HepG2 (cell line): ENCODE results near the gene ALDH3A2. TPM values are rescaled to one million over a fixed set of nuclear protein-coding genes. Genes with fewer than 3 reads are reported as not detected.
A peak's percentile ranks its signal among the peaks of the same experiment; 100 is the strongest.

Source experiments
- ATF1 ChIP-seq: IDR thresholded peaks from 2 replicates; pipeline ENCODE4 v1.6.1; 2016; ENCODE audit warnings: mild to moderate bottlenecking, control low read depth
- CERS6 ChIP-seq: sonication (generic); formaldehyde crosslinking; IDR thresholded peaks from 2 replicates; pipeline ENCODE4 v1.5.0; 2020; ENCODE audit warnings: missing genetic modification reagents
- HHEX ChIP-seq: IDR thresholded peaks from 2 replicates; pipeline ENCODE4 v1.6.1; 2016; ENCODE audit warnings: control low read depth
- HNF1B ChIP-seq: sonication (generic); formaldehyde crosslinking; IDR thresholded peaks from 2 replicates; pipeline ENCODE4 v1.5.1; 2020; ENCODE audit warnings: mild to moderate bottlenecking, moderate library complexity, missing genetic modification reagents
- ISX ChIP-seq: sonication (generic); formaldehyde crosslinking; conservative IDR thresholded peaks from 2 replicates; pipeline ENCODE4 v1.5.0; 2020; ENCODE audit warnings: missing genetic modification reagents
- KAT2B ChIP-seq: fragments of 150-350 bp; IDR thresholded peaks from 2 replicates; pipeline ENCODE4 v1.6.1; 2014; ENCODE audit warnings: low read depth, low read length, borderline replicate concordance
- PCBP2 ChIP-seq: fragments of 200-400 bp; formaldehyde crosslinking; optimal IDR thresholded peaks from 2 replicates; pipeline ENCODE3; 2018; ENCODE audit warnings: low read length, low read depth; ENCODE audit not compliant: poor library complexity, severe bottlenecking
- POLR2G ChIP-seq: fragments of 200-400 bp; formaldehyde crosslinking; IDR thresholded peaks from 2 replicates; pipeline ENCODE4 v1.6.1; 2018; ENCODE audit warnings: mild to moderate bottlenecking, low read depth, low read length, moderate library complexity
- PRDM4 ChIP-seq: sonication (generic); formaldehyde crosslinking; IDR thresholded peaks from 2 replicates; pipeline ENCODE4 v1.9.0; 2021; ENCODE audit warnings: missing genetic modification reagents, borderline replicate concordance
- SOX13 ChIP-seq, 3 experiments: fragments of 450-650 bp in 1 of 3; sonication (generic) in 1 of 3; formaldehyde crosslinking in 1 of 3; IDR thresholded peaks in 2 of 3; conservative IDR thresholded peaks in 1 of 3; 2 replicates each; pipeline versions ENCODE4 v1.5.0 to v1.6.1; 2016 to 2020; ENCODE audit warnings: antibody characterized with exemption in 1 of 3, mild to moderate bottlenecking in 1 of 3, missing compliant biosample characterization in 1 of 3, missing genetic modification reagents in 1 of 3, moderate library complexity in 1 of 3
- SYNCRIP ChIP-seq: fragments of 200-400 bp; formaldehyde crosslinking; IDR thresholded peaks from 2 replicates; pipeline ENCODE4 v1.6.1; 2018; ENCODE audit warnings: mild to moderate bottlenecking, low read depth, low read length; ENCODE audit not compliant: insufficient read depth
- UBTF ChIP-seq: sonication (generic); formaldehyde crosslinking; IDR thresholded peaks from 2 replicates; pipeline ENCODE4 v1.4.0; 2020; ENCODE audit warnings: mild to moderate bottlenecking, missing genetic modification reagents
- ZFAT ChIP-seq: sonication (generic); formaldehyde crosslinking; conservative IDR thresholded peaks from 2 replicates; pipeline ENCODE4 v1.8.1; 2023; ENCODE audit warnings: missing genetic modification reagents, inconsistent platforms
- ZNF431 ChIP-seq: sonication (generic); formaldehyde crosslinking; IDR thresholded peaks from 2 replicates; pipeline ENCODE4 v1.9.0; 2022; ENCODE audit warnings: missing genetic modification reagents, low read depth, mild to moderate bottlenecking, borderline replicate concordance
- ZNF441 ChIP-seq: sonication (generic); formaldehyde crosslinking; IDR thresholded peaks from 2 replicates; pipeline ENCODE4 v1.7.0; 2021; ENCODE audit warnings: missing genetic modification reagents, borderline replicate concordance
- ZNF550 ChIP-seq: sonication (generic); formaldehyde crosslinking; IDR thresholded peaks from 2 replicates; pipeline ENCODE4 v1.4.0; 2020; ENCODE audit warnings: mild to moderate bottlenecking, missing genetic modification reagents, borderline replicate concordance
- ZNF691 ChIP-seq: sonication (generic); formaldehyde crosslinking; IDR thresholded peaks from 2 replicates; pipeline ENCODE4 v1.4.0; 2020; ENCODE audit warnings: missing genetic modification reagents, low read depth, mild to moderate bottlenecking, borderline replicate concordance
- ZNF7 ChIP-seq: IDR thresholded peaks from 2 replicates; pipeline ENCODE4 v1.6.1; 2016; ENCODE audit warnings: missing biosample characterization, missing genetic modification reagents
- ZNF780A ChIP-seq: sonication (generic); formaldehyde crosslinking; IDR thresholded peaks from 2 replicates; pipeline ENCODE4 v1.8.0; 2022; ENCODE audit warnings: mild to moderate bottlenecking, missing genetic modification reagents, moderate library complexity
- ZNF790 ChIP-seq: sonication (generic); formaldehyde crosslinking; IDR thresholded peaks from 2 replicates; pipeline ENCODE4 v1.8.0; 2022; ENCODE audit warnings: missing genetic modification reagents, mild to moderate bottlenecking, borderline replicate concordance
- polyA plus RNA-seq, 8 experiments: library from polyadenylated mRNA; depleted of rRNA in 3 of 8; stranded (reverse) in 7 of 8; unstranded in 1 of 8; fragments of >200 nt; fragmentation: Illumina TruSeq in 4 of 8; extraction: Trizol in 4 of 8; gene quantifications; 2 replicates each; pipeline versions ENCODE4 v1.2.1 to v1.2.3, GENCODE V29; 2011 to 2016; ENCODE audit warnings: low read depth in 4 of 8, missing spikeins in 1 of 8, mixed read lengths in 1 of 8; ENCODE audit not compliant: insufficient read depth in 1 of 8
- total RNA-seq, 5 experiments: library from RNA; depleted of rRNA; stranded (reverse); fragments of >200 nt; fragmentation: Illumina TruSeq; extraction: Trizol; gene quantifications; 2 replicates each; pipeline ENCODE4 v1.2.3, GENCODE V29; 2016; ENCODE audit warnings: low read depth in 1 of 5

Gene ALDH3A2
- total and polyA plus RNA-seq, 2 of the 13 experiments (the other 11 are each of a cell fraction or from before 2014, with no cell fraction given) = 80.8 to 180 TPM

- TF ChIP-seq UBTF (CRISPR knock-in tag) (no peak), SOX13 (IDR thresholded peaks at IDR 0.05) (no peak), SOX13 (CRISPR knock-in tag; conservative IDR thresholded peaks at IDR 0.05 in 1 of 2, IDR thresholded peaks at IDR 0.05 in 1 of 2) (peak in 1 of 2 experiments; percentile 57; a peak in 1 of 4 replicates), PRDM4 (CRISPR knock-in tag) (no peak), CERS6 (CRISPR knock-in tag) (no peak), ZNF431 (no peak), ZFAT (CRISPR knock-in tag) (no peak), HNF1B (CRISPR knock-in tag) (no peak), HHEX (CRISPR knock-in tag) (no peak), ATF1 (no peak), ZNF780A (no peak), SYNCRIP (no peak), ZNF441 (no peak), ZNF550 (CRISPR knock-in tag) (no peak), ZNF790 (no peak), POLR2G (no peak), KAT2B (no peak), PCBP2 (no peak), ISX (CRISPR knock-in tag) (no peak), ZNF7 (CRISPR knock-in tag) (no peak), ZNF691 (CRISPR knock-in tag) (0 out of 2 replicates have a peak, but pooled peaks have one; percentile 71)
Observed at GRCh38 chr17:19703828-19704613, 55.5 kb downstream of the ALDH3A2 start (continued).
